A549 (cell line): ENCODE data around the gene MED12L.
"Not testable (repeated sequence)": the region's sequence is repeated elsewhere in the genome, so short reads cannot be mapped to it uniquely, and the experiment has no call there.

Source experiments
- BHLHE40 ChIP-seq: IDR thresholded peaks from 2 replicates; pipeline ENCODE4 v1.6.1; 2012; ENCODE audit warnings: low read depth, low read length, inconsistent platforms
- CBX8 ChIP-seq: fragments of 200-600 bp; sonication (generic); IDR thresholded peaks from 2 replicates; pipeline ENCODE4 v1.6.1; 2016
- CHD4 ChIP-seq: fragments of 200-600 bp; sonication (generic); IDR thresholded peaks from 2 replicates; pipeline ENCODE4 v1.6.1; 2016; ENCODE audit warnings: antibody characterized with exemption, mild to moderate bottlenecking, borderline replicate concordance
- CTCF ChIP-seq: fragments of >200 bp; sonication (Bioruptor Twin); formaldehyde crosslinking; IDR thresholded peaks from 3 replicates; pipeline ENCODE4 v1.5.1; 2016
- GATA3 ChIP-seq: IDR thresholded peaks from 2 replicates; pipeline ENCODE4 v1.6.1; 2012; ENCODE audit warnings: borderline replicate concordance
- KDM1A ChIP-seq: fragments of 200-600 bp; sonication (generic); IDR thresholded peaks from 2 replicates; pipeline ENCODE4 v1.6.1; 2016; ENCODE audit warnings: low read depth, mild to moderate bottlenecking
- POLR2A ChIP-seq: IDR thresholded peaks from 2 replicates; pipeline ENCODE4 v1.6.1; 2012; ENCODE audit warnings: mild to moderate bottlenecking, low read length
- RCOR1 ChIP-seq: fragments of 150-350 bp; IDR thresholded peaks from 2 replicates; pipeline ENCODE4 v1.6.1; 2014; ENCODE audit warnings: antibody characterized with exemption, low read length, low read depth
- RFX5 ChIP-seq: fragments of 450-650 bp; IDR thresholded peaks from 2 replicates; pipeline ENCODE4 v1.7.1; 2014; ENCODE audit warnings: antibody characterized with exemption, mild to moderate bottlenecking, moderate library complexity
- RNF2 ChIP-seq: fragments of 200-600 bp; sonication (generic); IDR thresholded peaks from 2 replicates; pipeline ENCODE4 v1.6.1; 2016; ENCODE audit warnings: low read depth, mild to moderate bottlenecking, antibody characterized with exemption, moderate library complexity, borderline replicate concordance
- TF ChIP-seq, protein P1 (sequence below): fragments of 450-650 bp; IDR thresholded peaks from 2 replicates; pipeline ENCODE4 v1.6.1; 2014; ENCODE audit warnings: antibody characterized with exemption
- TF ChIP-seq, protein P2 (sequence below): fragments of 200-600 bp; sonication (generic); IDR thresholded peaks from 2 replicates; pipeline ENCODE4 v1.6.1; 2016; ENCODE audit warnings: antibody characterized with exemption, mild to moderate bottlenecking, moderate library complexity

- not testable (repeated sequence) for TF ChIP-seq CTCF, POLR2A, CHD4, RCOR1, CBX8, KDM1A, RFX5, BHLHE40, RNF2, GATA3
- TF ChIP-seq, protein P1, sequence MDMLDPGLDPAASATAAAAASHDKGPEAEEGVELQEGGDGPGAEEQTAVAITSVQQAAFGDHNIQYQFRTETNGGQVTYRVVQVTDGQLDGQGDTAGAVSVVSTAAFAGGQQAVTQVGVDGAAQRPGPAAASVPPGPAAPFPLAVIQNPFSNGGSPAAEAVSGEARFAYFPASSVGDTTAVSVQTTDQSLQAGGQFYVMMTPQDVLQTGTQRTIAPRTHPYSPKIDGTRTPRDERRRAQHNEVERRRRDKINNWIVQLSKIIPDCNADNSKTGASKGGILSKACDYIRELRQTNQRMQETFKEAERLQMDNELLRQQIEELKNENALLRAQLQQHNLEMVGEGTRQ, result not testable (repeated sequence)
- TF ChIP-seq, protein P2, sequence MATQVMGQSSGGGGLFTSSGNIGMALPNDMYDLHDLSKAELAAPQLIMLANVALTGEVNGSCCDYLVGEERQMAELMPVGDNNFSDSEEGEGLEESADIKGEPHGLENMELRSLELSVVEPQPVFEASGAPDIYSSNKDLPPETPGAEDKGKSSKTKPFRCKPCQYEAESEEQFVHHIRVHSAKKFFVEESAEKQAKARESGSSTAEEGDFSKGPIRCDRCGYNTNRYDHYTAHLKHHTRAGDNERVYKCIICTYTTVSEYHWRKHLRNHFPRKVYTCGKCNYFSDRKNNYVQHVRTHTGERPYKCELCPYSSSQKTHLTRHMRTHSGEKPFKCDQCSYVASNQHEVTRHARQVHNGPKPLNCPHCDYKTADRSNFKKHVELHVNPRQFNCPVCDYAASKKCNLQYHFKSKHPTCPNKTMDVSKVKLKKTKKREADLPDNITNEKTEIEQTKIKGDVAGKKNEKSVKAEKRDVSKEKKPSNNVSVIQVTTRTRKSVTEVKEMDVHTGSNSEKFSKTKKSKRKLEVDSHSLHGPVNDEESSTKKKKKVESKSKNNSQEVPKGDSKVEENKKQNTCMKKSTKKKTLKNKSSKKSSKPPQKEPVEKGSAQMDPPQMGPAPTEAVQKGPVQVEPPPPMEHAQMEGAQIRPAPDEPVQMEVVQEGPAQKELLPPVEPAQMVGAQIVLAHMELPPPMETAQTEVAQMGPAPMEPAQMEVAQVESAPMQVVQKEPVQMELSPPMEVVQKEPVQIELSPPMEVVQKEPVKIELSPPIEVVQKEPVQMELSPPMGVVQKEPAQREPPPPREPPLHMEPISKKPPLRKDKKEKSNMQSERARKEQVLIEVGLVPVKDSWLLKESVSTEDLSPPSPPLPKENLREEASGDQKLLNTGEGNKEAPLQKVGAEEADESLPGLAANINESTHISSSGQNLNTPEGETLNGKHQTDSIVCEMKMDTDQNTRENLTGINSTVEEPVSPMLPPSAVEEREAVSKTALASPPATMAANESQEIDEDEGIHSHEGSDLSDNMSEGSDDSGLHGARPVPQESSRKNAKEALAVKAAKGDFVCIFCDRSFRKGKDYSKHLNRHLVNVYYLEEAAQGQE, result not testable (repeated sequence)
Observed at GRCh38 chr3:151242006-151242405, 156.5 kb downstream of the MED12L start.
